NCI-H345 treated with DMSO at 0.1 percent for 48 hours (cell line): Measurements from ENCODE around the gene COBL.

Experiments
- DNase-seq: peaks from one replicate; lab custom pipeline; 2025; ENCODE audit not compliant: unreplicated experiment; lab: John Stamatoyannopoulos, UW

Gene COBL, protein sequence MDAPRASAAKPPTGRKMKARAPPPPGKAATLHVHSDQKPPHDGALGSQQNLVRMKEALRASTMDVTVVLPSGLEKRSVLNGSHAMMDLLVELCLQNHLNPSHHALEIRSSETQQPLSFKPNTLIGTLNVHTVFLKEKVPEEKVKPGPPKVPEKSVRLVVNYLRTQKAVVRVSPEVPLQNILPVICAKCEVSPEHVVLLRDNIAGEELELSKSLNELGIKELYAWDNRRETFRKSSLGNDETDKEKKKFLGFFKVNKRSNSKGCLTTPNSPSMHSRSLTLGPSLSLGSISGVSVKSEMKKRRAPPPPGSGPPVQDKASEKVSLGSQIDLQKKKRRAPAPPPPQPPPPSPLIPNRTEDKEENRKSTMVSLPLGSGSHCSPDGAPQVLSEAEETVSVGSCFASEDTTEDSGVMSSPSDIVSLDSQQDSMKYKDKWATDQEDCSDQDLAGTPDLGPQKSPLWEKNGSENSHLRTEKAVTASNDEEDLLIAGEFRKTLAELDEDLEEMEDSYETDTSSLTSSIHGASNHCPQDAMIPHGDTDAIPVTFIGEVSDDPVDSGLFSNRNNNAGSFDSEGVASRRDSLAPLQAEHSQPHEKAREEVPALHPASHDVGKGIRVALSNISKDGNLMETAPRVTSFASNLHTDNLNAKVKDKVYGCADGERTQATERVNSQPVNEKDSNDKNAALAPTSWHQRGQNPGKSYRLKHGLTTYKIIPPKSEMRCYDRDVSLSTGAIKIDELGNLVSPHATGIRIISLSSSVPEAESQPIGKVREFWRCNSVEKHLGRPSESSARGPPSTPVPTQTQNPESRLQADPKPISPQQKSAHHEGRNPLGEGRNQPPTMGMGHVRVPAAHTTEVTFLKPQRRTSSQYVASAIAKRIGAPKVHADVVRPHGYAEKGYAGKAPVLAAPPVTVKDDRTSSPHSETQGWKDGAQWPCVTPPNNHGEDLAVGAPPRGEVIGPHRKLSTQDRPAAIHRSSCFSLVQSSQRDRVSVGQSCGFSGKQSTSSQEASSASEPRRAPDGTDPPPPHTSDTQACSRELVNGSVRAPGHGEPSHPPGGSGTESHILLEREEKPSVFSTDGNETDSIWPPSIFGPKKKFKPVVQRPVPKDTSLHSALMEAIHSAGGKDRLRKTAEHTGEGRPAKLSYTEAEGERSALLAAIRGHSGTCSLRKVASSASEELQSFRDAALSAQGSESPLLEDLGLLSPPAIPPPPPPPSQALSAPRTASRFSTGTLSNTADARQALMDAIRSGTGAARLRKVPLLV

DNA sequence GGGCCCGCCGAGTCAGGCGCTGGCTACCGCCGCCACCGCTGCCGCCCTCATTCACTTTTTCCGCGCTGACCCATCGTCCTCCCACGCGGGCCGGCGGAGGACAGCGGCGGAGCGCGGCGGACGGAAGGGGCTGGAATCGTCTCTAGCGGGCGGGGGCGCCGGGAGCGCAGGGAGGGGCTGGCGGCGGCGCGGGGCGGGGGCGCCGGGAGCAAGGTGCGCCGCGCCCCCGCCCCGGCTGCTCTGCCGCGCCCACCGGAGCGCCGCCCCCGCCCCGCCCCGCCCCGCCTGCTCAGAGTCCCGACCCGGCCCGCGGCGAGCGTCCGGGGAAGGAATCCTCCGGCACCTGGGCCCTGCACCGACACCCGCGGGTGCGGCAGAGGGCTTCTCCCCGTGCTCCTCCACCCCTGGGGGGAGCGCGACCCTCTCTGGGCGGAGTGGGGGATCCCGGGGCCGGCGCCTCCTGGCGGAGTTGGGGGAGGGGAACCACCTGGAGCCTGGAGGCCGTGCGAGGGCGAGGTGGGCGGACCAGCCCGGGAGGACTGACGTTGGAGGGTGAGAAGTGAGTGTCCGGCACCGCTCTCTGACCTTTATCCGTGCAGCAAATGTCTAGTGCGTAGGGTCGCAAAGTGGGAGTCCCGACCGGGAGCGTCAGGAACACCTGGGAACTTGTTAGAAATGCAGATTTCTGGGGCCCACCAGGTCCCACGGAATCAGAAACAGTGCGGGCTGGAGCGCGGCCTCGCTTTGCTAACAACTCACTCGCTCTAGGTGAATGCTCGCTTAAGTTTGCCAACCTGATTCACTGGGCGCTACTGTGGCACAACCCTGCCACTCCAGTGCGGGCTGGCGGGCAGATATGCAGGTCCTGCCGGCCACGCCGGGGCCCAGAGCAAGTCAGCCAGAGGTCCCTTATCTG lies at the start of gene COBL:
Gene COBL (minus strand): TSS at position 144 of the 916 bp plus-strand sequence. CDS start 176 bp downstream, outside the sequence.
- no peak for DNase-seq

GRCh38 chr7:51366172-51366728 lies 49.6 kb upstream of the COBL start:
- no peak for DNase-seq

- no peak for DNase-seq
These were observed 41.2 kb upstream of the COBL start for GRCh38 chr7:51357821-51358220.

DNA sequence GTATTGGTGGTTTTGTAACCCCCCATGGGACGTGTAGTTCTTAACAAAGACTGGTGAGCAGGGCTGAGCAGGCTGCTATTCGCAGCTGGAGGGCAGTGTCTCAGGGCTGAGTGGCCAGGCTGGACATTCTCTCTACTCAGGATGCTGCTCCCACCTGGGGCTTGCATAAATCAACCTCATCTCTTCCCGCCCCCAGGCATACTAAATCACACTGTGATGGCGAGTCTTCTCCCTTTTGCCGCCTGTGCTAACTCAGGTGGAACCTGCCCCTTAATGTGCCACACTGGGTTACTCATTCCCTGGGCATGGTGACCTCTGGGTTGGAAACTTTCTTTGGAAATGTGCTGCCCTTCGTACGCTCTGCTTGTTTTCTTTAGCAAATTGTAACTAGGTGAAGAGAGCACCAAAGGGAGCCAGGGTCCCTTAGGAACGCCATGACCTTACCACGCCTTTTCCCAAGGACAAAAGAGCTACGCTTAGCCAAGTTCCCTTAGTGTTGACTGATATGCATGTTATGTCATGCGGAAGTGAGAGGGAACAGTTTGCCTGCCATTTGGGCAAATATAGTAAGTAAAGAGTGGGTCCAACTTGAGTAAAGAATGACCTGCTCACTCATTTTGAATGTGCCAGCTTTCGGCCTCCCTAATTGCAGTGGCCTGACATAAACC lies 40.4 kb upstream of the COBL start:
- no peak for DNase-seq

- DNase-seq = no peak
These were observed 38.3 kb upstream of the COBL start for GRCh38 chr7:51354897-51355296.

DNA sequence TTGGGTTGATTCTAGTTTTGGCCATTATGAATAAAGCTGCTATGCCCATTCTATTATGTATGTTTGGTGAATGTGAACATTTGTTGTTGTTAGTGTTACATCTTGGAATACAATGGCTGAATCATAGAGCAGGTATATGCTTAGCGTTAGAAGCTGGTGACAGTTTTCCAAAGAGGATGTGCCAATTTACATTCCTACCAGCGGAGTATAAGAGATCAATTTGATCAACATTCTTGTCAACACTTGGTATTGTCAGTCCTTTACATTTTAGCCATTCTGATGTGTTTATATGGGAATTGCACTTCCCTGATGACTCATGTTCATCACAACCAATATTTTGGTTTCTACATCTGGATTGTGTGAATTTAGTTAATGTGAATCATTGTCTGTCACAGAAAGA lies 37.8 kb upstream of the COBL start:
- DNase-seq = no peak

DNA sequence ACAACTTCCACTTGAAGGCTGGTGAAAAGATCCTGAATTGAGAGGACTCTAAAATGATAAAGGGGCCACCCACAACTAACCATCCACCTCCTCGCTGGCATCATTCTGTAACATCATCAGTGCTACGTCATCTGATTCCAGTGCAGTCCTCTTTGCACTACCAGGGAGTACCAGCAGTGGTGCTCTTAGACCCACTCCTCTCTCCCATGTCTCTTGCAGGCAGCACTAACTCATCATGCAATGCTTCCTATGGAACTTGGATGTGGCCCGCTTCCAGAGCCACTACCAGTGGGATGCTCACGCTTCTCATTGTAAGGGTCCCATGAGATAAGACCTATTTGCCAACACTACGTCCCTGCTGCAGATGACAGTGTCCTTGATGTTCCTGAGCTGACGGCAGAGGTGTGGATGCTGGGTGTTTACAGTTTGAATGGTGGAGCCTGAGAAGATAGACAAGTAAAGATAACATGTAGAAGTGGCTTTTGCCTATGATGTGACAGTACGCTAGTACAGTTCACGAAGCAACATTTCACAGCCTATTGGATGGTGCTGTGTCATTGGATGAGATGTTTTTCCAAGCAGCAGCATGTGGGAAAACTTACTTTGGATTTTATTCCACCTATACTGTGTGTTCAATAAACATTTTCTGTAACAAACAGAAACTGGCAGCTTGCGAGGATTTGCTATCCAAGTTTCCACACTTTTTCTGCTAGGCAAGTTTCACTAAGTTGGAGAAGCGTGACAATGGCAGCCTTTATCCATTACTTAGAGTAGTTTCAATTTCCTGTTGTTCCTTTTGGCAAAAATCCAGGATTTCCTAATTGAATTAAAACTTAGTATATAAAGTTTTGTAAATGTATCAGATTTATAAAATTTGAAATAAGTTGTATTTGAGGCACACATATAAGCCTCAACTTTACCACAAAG lies 35.8 kb upstream of the COBL start:
- DNase-seq = no peak

DNA sequence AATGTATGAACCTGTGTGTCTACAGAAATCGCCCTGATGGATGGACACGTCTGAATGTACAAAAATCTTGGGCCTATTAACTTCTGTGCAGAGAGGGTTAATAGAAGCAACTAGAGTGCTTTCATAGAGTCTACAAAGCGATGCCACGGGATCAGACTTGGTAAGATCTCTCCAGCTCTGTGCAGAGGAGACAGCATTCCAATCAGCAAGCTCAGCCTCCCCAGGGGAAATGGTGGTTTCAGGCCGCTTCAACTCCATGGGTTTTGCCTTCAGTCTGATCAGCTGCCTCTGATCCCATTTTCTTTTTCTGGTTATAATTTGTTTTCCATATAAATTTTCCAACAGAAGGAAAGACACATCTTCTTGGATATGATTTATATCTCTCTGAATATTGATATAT lies 35.1 kb upstream of the COBL start:
- DNase-seq = no peak

DNA sequence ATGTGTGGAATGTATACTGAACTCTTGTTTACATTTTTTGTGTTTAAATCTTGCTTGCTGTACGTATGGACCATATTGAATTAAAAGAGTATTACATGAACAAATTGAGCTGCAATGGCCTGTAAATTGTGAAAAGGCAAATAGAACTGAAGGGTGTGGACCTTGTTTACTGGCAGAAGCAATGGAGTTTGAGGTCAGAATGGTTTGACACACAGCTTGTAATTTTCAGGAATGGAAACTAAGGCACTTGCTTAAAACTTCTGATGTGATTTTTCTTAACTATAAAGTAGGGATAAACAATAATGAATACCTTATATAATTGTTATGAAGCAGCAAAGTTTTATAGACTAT lies 33.9 kb upstream of the COBL start:
- DNase-seq = no peak

DNA sequence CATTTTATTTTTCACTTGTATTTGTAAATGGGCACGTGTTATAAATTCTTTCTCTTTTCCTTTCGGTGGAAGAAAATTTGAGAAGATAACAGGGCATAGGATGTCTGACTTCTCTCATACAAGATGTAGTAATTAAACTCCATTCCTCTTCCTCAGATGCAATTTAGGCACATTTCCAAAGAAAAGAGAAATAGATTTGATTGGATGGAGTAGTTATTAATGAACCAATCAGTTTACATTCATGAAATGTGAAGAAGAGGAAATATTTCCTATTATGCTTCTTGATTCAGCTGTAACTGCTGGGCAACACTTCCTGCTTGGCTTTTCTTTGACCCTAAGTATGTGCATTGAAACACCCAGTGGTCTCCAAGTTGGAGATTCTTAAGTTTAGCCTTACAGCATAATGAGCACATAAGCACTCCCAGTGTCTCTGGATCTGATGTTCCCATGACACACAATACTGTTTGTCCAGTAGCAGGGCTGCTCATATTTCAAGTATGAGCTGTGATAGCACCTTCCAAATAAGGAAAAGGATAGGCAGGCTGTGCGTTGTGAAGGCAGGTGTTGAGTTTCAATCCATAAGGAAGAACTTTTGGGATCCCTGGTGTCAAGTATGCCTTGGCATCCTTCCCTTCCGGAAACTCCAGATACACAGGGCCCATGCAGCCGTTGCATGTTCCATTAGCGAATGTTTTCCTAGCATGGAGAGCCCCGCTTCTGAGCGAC lies 33.4 kb upstream of the COBL start:
- DNase-seq = peak; percentile 68

GRCh38 chr7:51346126-51346525 lies 29.5 kb upstream of the COBL start:
- peak; percentile 85 for DNase-seq

DNA sequence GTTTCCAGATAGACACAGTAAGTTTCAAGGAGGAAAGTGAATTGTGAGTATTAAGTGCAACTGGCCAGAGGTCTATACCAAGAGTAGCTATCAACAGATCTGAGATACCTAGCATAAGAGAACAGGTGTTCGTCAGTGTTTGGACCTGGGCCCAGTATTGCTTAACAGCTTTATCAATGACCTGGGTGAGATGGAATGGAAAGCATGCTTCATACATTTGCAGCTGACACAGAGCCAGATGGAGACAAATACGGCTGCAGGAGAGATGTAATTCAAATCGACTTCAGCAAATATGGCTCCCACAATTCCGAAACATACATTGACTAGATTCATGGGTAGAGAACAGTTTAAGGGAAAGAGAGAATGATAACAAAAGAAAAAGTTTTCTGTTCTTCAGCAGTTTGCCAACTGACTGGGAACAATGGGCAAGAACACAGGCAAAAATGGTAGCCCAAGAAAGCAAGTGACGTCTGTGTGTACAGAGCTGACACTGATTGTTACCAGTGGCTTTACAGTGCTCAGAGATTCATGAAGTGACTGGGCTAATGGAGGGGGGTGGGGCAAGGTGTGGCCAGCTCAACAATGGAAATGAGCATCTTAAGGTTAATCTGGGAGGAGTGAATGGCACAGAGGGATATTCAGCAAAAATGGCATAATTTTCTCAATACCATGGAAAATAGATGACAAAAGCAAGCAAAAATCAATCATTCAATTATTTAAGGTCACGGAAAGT lies 28.0 kb upstream of the COBL start:
- peak; percentile 83 for DNase-seq

- DNase-seq = no peak
These were observed 24.3 kb upstream of the COBL start for GRCh38 chr7:51340936-51341335.

DNA sequence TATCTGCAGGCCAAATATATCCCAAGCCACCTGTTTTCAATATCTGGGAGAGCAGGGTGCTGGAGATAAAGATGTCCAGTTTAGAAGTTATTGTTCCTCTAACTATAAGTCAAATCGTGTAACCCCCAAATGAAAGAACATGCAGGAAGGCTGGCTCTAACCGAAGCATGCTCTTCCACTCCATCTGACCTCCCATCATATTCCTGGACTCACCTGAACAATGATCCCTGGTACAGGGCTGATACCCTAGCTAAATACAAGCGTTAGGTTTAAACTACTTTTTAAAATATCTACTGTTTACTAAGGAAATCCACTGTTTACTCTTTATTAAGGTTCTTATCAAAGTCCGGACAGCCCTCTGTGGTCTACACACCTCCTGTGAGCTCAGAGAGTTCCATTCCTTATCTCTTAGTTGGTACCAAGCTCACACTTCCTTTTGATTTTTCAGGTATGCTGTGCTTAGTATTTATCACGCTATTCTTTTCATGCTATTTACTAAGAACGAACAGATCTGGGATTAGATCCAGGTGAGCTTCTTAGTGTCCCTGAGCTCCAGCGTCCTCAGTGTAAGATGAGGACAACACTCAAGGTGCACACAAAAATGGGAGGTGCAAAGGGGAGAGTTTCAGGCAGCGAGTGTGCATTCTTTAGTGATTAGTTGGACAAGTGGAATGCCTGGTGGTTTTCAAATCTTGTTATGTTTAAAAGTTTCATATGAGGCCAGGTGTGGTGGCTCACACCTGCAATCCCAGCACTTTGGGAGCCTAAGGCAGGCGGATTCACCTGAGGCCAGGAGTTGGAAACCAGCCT lies 23.6 kb upstream of the COBL start:
- DNase-seq = no peak

DNA sequence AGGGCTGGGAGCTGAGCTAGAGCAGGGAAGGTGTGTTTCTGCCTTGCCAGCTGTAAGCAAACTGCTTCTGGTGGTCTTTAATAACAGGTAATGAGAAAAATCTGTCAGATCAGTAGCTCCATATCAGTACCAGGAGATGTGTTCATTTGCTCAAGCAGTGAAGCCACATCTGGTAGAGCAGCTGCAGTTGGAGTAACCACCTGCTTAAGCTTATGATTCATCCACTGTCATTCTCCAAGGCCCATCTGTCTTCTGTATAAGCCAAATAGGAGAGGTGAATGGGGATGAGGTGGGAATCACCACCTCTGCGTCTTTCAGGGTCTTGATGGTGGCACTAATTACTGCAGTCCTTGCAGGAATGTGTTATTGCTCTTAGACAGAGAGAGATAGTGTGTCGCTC lies 18.4 kb upstream of the COBL start:
- no peak for DNase-seq

DNA sequence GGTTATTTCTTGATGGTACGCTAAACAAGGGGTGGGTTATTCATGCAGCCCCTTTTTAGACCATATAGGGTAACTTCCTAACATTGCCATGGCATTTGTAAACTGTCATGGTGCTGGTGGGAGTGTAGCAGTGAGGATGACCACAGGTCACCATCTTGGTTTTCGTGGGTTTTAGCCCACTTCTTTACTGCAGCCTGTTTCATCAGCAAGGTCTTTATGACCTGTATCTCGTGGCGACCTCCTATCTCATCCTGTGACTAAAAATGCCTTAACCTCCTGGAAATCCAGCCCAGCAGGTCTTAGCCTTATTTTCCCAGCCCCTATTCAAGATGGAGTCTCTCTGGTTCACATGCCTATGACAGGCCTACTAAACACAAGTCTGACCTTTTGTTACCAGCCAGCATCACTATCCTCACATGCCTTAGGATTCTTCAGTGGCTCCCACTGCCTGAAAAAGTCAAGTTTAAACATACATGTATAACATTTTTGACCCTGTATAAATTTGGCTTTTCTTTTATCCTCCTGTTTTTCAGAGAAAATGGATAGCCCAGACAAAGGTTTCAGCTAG lies 13.2 kb upstream of the COBL start:
- no peak for DNase-seq
